ENCODE measurements around the gene CDC25C.
"Not testable (repeated sequence)": the region's sequence is repeated elsewhere in the genome, so short reads cannot be mapped to it uniquely, and the experiment has no call there.

Gene CDC25C

GRCh38 chr5:138344887-138345622, 13.5 kb upstream of the CDC25C start:
- DNase-seq, result no peak

- no peak for DNase-seq
Observed at GRCh38 chr5:138340008-138340407, 8.4 kb upstream of the CDC25C start.

- no peak for DNase-seq
Observed at GRCh38 chr5:138339464-138339863, 7.9 kb upstream of the CDC25C start.

- no peak for DNase-seq
Observed at GRCh38 chr5:138339091-138339456, 7.5 kb upstream of the CDC25C start.

- DNase-seq, result no peak
Observed at GRCh38 chr5:138338411-138339090, 6.9 kb upstream of the CDC25C start.

GRCh38 chr5:138337685-138338410, 6.2 kb upstream of the CDC25C start, which contains the start of gene FAM53C:
FAM53C (plus strand) TSS chr5:138338266; CDS start chr5:138341336, 3,070 bp downstream.
- DNase-seq, result peak; percentile 86 to 88

GRCh38 chr5:138336952-138337684, 5.5 kb upstream of the CDC25C start:
- DNase-seq, result peak; percentile 80 to 88

GRCh38 chr5:138334867-138335447, 3.4 kb upstream of the CDC25C start:
- DNase-seq, result no peak

- DNase-seq, result no peak
Observed at GRCh38 chr5:138330813-138331448, 673 bp downstream of the CDC25C start.

GRCh38 chr5:138318211-138318610, 13.4 kb downstream of the CDC25C start:
- not testable (repeated sequence) for DNase-seq

- no peak for DNase-seq
Observed at GRCh38 chr5:138316355-138316754, 15.2 kb downstream of the CDC25C start.

- DNase-seq, result no peak
Observed at GRCh38 chr5:138315751-138316278, 15.8 kb downstream of the CDC25C start.

GRCh38 chr5:138305797-138306196, 25.8 kb downstream of the CDC25C start:
- DNase-seq, result peak; percentile 59 to 92

GRCh38 chr5:138303372-138303771, 28.2 kb downstream of the CDC25C start:
- DNase-seq, result no peak

- no peak for DNase-seq
Observed at GRCh38 chr5:138289296-138289695, 42.3 kb downstream of the CDC25C start.

GRCh38 chr5:138287246-138287645, 44.4 kb downstream of the CDC25C start:
- no peak for DNase-seq

- peak; percentile 50 to 52 for DNase-seq
Observed at GRCh38 chr5:138282920-138283742, 48.5 kb downstream of the CDC25C start.

GRCh38 chr5:138280915-138281314, 50.7 kb downstream of the CDC25C start:
- no peak for DNase-seq

- peak; percentile 90 to 92 for DNase-seq
Observed at GRCh38 chr5:138276402-138277054, 55.1 kb downstream of the CDC25C start.

GRCh38 chr5:138275895-138276294, 55.7 kb downstream of the CDC25C start:
- DNase-seq, result no peak
